ENCODE measurements around the gene HPGDS.
"Not testable (repeated sequence)": the region's sequence is repeated elsewhere in the genome, so short reads cannot be mapped to it uniquely, and the experiment has no call there.

The HPGDS gene

DNA sequence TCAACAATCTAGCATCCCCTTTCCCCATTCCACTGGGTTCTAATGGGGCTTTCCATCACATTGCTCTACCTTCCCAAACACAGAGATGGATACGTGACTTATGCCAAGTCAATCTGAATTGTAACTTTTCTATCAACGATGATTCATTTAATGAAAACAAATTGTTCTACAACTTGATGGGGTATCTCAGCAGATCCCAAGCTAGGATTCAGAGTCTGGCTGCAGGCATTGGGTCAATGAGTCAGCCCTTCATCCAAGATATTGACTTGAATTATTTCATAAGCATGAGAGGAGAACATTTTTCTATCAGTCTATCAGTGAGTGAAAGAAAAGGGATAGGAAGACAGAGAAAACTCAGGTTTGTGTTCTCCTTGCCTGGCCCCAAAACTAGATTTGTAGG, 15.0 kb upstream of the HPGDS start:
- DNase-seq (ENCODE audit: low read depth in 2 of 2), result no peak

DNA sequence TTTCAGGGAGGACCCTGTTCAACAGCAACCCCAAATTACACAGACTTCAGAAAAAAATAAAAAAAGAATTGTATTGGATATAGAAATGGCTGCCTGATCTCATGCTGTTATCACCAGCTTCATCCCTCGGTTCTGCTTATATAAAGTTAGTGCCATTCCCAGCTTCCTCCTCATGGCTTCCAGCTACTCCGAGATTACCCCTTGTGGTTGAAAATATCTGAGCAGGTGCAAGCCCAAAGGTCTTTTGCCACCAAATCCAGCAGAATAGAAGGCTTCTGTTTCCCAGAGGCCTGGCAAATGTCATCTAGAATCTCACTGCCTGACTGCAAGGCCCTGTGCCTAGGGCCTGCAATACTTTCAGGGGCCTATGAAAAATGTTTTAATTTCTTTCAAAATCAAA, 13.8 kb upstream of the HPGDS start:
- DNase-seq (ENCODE audit: low read depth in 2 of 2), result no peak

DNA sequence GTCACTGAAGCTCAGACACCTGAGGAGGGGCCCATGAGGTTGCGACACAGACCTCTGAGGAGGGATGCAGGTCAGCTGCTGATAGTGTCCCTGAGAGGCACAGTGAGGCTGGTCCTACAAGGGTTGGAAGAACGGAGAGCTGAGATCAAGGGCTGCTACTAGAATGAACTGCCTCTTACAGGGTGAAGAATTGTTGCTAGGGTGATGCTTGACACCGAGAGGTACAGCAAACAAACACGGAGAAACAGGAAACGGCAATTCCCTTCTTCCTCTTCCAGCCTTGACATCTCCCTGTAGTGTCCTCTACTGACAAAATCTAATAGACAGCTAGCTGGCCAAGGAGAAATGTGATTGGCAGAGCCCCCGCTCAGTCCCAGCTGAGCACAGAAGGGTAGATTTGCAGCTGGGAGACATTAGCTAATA, 11.8 kb upstream of the HPGDS start:
- no peak for DNase-seq (ENCODE audit: low read depth in 2 of 2)

DNA sequence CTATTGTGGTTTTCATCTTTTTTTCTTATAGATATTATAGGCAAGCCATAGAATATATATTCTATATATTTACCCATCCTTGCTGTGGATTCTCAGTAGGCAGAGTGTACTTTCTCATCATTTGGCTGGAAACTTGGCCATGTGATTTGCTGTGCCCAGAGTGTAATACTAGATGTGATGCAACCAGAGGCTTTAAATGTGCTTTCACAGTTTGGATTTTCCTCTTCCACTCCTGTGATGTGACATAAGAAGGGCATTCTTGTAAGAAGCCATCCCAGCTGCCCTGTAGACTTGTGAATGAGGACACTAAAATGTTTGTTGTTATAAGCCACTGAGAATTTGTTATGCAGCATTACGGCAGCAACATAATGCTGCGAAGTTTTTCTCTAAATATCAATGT, 10.4 kb upstream of the HPGDS start:
- no peak for DNase-seq (ENCODE audit: low read depth in 2 of 2)

DNA sequence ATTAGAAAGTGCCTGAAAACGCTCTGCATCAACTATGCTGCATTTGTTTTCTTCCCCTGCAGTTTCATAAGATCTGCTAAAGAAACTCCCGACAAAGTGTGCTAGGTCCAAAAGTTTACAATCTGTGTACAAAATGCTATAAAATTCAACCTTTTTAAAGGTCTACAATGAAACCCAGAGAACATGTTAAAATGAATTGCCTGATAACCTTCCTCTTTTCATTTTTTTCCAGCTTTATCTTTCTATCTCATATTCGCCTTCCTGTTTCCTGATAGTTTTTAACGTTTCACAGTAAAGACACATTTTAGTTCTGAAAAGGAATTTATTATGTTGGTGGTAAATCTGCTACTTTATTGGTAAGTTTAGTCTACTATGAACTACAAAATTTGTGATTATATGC, 9.5 kb upstream of the HPGDS start:
- no peak for DNase-seq (ENCODE audit: low read depth in 2 of 2)

DNA sequence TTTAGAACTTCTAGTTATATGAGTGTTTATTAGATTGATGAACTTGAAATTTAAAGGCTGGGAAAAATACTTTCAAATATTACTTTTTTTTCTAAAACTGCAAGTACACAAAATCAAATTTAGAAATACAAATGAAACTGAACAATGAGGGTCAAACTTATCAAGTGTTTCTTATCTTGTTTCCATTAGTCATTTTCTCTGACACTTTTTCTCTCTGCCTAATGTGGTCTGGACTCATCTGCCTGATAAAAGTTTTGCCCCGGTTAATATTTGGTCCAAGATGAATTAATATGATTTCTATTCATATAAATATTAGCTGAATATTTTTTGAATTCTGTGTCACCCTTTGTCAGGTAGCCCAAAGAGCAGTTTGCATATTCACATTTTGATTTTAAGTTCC, 8.7 kb upstream of the HPGDS start:
- no peak for DNase-seq (ENCODE audit: low read depth in 2 of 2)

DNA sequence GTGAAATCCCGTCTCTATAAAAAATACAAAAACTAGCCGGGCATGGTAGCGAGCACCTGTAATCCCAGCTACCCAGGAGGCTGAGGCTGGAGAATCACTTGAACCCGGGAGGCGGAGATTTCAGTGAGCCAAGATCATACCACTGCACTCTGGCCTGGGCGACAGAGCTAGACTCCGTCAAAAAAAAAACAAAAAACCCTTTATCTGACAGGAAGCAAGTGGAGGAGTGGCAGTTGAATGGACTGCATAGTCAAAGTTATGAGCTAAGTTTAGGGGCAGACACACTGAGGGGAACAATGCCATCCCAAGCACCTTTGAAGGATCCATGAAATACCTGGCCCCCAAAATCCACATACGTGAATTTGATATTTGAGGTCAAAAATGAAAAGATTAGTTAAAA, 7.5 kb upstream of the HPGDS start:
- no peak for DNase-seq (ENCODE audit: low read depth in 2 of 2)

DNA sequence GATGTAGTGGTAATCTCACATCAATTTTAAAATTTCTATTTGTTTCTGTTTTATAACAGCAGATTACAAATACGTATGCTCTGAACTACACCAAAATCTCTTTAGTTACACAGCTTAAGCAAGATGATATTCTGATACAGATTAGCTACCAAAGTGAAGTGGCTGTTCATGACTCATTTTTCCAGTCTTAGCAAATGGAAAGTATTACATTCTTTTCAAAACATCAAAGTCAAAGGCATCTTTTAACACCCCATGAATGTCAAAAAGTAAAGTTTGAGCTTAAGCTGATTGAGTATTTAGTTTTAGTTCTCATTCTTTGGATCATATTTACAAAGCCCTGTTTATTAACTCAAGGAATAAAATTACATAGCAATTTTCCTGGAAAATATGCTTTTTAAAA, 6.6 kb upstream of the HPGDS start:
- no peak for DNase-seq (ENCODE audit: low read depth in 2 of 2)

DNA sequence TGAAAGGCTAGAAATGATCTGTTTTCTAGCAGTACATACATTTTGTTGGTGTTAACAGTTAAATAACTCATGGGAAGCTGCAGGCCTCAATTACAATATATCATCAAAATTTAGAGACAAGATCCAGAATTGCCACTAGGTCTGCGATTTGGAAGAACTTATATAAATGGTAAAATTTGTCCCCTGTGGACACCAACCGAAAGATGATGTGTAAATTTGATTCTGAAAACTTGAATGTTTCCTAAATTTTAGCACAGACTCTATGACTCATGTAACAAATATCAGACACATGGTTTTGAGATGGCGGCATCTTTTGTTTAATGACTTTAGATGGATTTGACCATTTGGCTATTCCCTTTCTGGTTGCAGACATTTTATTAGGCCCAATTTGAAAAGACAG, 6.0 kb upstream of the HPGDS start:
- no peak for DNase-seq (ENCODE audit: low read depth in 2 of 2)

DNA sequence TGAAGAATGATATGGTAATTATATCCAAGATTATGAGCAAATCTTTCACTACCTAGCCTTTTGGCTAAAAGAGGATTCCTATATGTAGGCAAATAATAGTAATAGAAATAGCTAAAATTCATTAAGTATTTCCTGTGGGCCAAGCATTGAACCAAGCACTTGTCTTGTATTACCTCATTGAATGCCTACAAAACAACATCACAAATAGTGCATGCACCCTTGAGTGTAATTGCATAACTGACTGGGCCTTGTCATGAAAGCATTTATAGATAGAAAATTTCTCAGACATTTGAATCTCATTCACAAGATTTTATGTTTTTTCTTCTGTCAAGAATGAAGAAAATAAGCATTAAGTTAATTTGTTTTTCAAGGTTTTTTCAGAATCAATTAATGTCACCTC, 3.9 kb upstream of the HPGDS start:
- no peak for DNase-seq (ENCODE audit: low read depth in 2 of 2)

DNA sequence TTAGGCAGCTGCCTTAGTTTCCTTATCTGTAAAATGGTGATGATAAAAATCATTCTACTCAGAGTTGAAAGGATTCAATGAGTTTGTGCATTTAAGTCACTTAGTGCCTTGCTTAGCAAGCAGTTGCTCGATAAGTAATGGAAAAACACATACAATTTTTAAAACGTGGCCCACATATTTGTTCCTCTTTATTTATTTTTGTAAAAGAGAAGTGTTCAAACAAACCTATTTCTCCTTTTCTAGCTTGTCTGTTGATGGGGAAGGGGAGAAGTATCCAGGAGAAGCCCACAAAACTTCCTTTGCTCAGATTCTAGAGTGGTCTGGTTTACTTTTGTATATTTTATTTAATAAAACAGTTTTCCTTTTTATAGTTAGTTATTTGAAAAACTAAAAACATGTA, 3.3 kb upstream of the HPGDS start:
- no peak for DNase-seq (ENCODE audit: low read depth in 2 of 2)

DNA sequence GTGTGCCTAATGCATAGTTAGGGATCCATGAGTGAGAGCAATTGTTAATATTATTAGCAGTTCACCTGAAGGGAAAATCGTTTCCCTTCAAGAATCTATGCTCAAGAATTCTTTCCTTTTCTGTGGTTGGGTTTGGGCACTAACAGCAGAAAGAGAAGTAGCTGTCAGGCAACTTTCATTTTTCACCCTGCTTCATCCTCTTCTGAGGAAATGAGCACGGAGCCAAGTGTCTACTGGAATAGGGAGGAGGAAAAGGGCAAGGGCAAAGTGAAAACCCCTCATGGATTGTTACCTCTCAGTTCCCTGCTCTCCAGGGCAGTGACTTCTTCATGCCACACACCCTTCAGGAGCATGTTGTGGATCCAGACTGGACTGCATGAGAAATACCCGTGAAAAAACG, 2.6 kb upstream of the HPGDS start:
- no peak for DNase-seq (ENCODE audit: low read depth in 2 of 2)

DNA sequence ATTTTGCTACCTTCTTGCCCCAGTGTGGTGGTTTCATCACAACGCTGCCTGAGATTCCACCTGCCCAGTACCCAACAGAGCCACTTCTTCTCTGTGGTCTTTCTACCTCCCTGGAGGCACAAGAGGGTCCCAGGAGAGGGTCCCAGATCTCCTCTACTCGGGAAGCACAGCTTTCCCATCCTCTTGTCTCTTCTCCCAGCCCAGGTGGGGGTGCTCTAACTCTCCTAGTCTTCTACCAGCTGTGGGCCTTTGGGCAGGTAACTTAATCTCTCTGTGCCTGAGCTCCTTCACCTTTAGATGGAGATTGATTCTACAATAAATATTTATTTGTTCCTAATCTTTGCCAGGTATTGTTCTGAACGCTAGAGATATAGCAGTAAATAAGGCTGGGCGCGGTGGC, 1.8 kb upstream of the HPGDS start:
- DNase-seq (ENCODE audit: low read depth in 2 of 2), result no peak

DNA sequence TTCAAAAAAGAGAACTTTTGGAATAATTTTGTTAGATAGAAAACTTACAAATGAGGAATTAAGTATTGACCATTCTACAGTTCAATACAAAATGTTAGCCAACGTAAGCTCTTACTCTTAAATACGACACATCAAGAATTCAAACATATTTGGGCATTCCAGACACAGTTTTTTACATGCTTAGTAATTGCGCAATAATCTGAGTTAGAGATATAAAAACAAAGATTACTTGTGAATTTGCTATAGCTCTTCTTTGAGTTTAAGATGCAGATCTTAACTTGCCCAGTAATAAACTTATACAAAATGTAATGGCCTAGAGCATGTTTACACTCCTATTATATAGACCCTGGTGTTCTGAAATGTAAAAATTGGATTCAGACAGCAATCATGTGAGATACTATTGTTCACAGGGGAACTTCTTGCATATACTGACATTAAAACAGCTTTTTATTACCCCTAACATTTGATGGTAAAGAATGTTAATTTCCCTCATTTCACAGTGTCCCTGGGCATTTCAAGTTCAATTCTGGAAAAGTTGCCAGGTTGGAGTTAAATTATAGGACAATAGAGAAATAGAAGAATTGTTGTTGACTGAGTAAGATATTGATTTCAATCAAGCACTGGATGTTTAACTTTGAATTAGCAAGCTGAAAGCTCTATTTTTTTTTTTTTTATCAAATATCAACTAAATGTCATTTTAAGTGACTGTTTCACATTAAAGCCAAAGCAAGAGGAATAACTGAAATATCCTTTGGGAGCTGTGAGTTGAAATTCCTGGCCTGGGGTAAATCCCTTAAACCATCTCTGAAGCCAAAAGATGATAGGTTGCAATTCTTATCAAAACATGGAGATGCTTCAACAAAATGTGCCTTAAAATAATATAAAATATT, 910 bp downstream of the HPGDS start:
- no peak for DNase-seq (ENCODE audit: low read depth in 2 of 2)

DNA sequence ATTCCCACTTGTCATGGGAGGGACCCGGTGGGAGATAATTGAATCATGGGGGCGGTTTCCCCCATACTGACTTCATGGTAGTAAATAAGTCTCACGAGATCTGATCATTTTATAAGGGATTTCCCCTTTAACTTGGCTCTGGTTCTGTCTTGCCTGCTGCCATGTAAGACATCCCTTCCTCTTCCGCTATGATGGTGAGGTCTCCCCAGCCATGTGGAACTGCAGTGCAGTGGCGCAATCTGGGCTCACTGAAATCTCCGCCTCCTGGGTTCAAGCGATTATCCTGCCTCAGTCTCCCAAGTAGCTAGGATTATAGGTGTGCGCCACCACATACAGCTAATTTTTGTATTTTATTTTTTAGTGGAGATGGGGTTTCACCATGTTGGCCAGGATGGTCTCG, 2.9 kb downstream of the HPGDS start:
- no peak for DNase-seq (ENCODE audit: low read depth in 2 of 2)

DNA sequence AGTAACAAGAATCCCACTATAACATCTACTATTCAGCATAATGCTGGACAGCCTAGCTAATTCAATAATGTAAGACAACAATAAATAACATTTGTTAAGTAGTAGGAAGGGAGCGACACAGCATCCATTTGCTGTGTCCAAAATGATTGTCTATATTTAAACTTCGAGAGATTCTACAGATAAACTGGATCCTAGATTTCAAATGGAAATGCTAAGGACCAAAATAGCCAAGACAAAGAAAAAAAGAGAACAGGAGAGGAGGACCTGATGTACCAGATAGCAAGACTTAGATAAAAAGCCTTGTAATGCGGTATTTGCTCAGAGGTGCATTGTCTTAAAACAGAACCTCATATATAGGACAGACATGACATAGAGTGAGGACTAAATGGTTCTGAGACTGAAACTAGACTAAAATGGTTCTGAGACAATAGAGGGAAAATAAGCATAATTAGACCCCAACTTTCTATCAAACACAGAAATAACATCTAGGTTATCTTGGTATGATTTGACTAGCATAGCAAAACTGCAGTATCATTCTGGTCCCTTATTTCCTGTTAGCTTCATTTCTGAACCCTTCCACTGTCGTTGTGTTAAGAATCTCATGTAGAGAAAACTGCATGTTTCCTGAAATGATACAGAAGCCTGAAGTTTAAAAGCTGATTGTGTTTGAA, 3.8 kb downstream of the HPGDS start:
- DNase-seq (ENCODE audit: low read depth in 2 of 2), result no peak

DNA sequence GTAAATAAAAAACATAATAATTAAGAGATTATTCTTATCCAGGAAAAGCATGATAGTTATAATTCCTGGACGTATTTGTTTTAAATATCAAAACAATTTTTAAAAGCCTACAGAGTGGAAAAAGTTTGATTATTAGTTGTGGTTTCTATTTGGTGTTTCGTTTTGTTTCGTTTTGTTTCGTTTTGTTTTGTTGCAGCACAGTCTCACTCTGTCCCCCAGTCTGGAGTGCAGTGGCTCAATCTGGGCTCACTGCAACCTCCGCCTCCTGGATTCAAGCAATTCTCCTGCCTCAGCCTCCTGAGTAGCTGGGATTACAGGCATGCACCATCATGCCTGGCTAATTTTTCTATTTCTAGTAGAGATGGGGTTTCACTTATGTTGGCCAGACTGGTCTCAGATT, 5.8 kb downstream of the HPGDS start:
- not testable (repeated sequence) for DNase-seq (ENCODE audit: low read depth in 2 of 2)

DNA sequence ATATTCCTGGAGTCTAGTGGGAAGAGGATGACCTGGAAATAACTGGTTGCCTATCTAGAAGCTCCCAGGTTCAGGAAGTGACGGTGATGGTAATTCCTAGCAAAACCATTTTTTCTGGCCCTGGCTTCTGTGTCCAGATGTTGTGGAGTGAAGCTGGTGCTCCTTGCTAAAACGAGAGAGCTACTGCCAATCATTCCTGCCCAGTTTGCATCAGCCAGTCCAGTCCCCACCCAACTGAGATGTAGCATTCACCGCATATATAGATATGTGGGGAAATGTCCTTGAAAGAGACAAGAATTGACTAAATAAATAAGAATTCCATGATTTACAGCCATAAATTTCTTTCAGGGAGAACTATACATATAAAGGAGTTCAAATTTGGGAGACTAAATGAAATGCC, 6.3 kb downstream of the HPGDS start:
- no peak for DNase-seq (ENCODE audit: low read depth in 2 of 2)

DNA sequence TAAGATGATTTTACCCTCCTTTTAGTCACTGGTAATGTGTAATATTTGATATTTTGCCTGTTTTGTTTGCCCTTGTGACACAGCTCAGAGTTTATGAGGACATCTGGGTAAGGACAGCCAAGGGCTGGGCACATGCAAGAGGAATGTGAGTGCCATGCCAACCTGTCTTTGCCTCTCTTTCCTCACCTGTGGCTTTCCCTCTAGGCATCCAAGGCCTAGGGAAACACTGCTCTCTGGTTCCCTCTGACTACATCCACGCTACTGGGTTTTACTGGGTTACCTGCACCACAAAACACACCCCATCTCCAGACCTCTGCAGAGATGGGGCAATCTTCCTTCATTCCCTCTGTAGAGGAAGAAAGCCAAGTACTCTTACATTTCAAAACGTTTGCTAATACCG, 7.7 kb downstream of the HPGDS start:
- DNase-seq (ENCODE audit: low read depth in 2 of 2), result no peak

DNA sequence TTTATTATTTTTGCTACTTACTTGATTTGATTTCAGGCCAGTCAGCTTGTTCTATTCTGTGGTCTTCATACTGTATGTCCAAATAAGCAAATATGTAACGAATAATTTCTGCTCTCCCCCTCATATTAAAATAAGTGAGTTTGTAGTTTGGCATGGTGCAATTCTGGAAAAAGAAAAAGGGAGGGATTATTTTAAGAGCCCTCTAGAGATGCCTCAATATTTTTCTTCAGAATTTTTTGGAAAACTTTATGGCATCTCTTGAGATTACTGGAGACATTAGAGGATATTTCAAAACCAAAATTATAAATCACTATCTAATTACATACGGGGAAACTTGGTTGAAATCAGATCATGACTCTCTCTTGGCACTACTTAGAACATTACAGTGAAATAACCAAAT, 8.2 kb downstream of the HPGDS start:
- DNase-seq (ENCODE audit: low read depth in 2 of 2), result no peak

DNA sequence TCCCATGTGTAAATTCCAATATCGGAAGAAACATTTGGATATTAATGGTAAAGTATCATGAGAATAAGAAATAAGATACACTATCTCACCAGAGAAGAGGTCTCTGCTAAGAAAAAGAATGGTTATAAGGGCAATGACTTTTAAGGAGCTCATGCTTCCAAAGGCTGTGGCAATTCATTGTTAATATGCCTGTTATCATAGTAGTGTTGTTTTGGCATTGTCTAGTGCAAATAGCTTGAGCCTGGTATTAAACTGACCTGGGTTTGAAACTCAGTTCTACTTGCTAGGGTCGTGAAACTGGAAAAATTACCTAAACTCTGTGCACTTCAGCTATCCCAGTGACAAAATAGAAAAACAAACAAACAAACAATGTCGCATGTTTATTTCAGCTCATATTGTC, 8.8 kb downstream of the HPGDS start:
- DNase-seq (ENCODE audit: low read depth in 2 of 2), result no peak

DNA sequence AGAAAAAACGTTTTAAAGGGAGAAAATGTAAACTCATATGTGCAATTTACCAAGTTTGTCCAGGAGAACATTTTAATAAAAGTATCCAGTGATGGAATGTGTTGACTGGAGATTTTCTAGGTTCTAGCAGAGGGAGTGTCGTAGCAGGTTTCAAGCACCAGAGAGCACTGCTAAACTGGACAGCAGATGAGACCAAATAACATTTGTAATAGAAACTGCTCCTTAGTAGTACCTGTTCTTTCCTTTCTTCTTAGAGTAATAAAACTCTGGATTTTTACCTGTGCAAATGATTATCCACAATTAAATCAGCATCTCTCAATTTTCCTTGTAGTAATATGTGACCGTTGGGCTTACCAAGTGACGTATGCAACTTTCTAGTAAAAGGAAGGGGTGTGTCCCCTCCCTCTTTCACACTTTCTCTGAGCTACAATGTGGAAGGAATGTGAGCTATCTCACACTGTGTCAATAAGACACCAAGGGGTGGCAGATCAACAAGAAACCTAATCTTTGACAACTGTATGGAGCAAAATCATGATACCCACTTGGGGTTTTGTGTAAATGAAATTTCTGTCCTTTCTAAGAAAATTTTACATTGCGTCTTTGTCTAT, 9.5 kb downstream of the HPGDS start:
- DNase-seq (ENCODE audit: low read depth in 2 of 2), result no peak

DNA sequence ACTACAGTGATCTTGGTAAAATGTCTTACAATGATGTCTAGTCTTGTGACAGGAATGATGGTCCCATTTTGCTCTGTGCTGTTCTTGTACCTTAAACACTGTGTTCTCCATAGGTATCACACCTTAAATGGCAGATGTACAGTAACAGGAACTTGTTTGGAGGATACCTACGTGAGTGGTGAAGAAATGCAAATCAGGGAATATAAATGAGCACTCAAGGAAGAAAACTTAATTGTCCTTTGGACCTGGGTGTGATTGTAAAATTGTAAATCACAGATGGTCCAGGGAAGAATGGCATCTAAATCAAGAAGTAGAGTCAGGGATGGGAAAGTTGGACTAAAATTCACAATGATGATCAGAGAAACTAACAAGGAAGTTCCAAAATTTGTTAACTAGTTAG, 12.7 kb downstream of the HPGDS start:
- no peak for DNase-seq (ENCODE audit: low read depth in 2 of 2)
